T-helper 17 cell (primary cell): ENCODE results near the gene BSPRY. TPM values are rescaled to one million over a fixed set of nuclear protein-coding genes. Genes with fewer than 3 reads are reported as not detected.
"Not testable (repeated sequence)": the region's sequence is repeated elsewhere in the genome, so short reads cannot be mapped to it uniquely, and the experiment has no call there.

Source experiments
- ATAC-seq: fragments of 150-1000 bp; cut with Tn5 transposase; 2 replicates; pipeline ENCODE4 v1.10.0; 2021; ENCODE audit warnings: mild to moderate bottlenecking, moderate library complexity
- DNase-seq, 3 donors: peaks; one replicate each; pipeline versions ENCODE4 v3.0.0 to v3.0.0-alpha.2; 2020 to 2021
- H3K9me3 ChIP-seq: one replicate; pipeline ENCODE4 v1.7.0; 2013; ENCODE audit warnings: low read length, mild to moderate bottlenecking; ENCODE audit not compliant: control insufficient read depth, poor library complexity, severe bottlenecking
- H3K27ac Mint-ChIP-seq: one replicate; pipeline ENCODE4 v1.8.0; 2022; ENCODE audit warnings: mild to moderate bottlenecking, moderate library complexity, mixed read lengths
- H3K27me3 Mint-ChIP-seq: one replicate; pipeline ENCODE4 v1.8.0; 2022; ENCODE audit warnings: mixed read lengths
- H3K36me3 Mint-ChIP-seq: one replicate; pipeline ENCODE4 v1.8.0; 2022; ENCODE audit warnings: low read depth, mixed read lengths
- H3K4me1 Mint-ChIP-seq: one replicate; pipeline ENCODE4 v1.8.0; 2022; ENCODE audit warnings: mild to moderate bottlenecking, mixed read lengths
- H3K4me3 Mint-ChIP-seq: one replicate; pipeline ENCODE4 v1.8.0; 2022; ENCODE audit warnings: mild to moderate bottlenecking, moderate library complexity, mixed read lengths
- total RNA-seq, 4 donors: library from RNA in 2 of 4; stranded (reverse) in 2 of 4; gene quantifications; one replicate each; pipeline ENCODE4 v1.2.3 and lab custom pipeline; 2022 to 2026

BSPRY gene
- total RNA-seq, 2 donors from 2014 or later: 0.32 TPM; not detected in 1

- H3K4me1 Mint-ChIP-seq: peaks cover 4% of the 10 kb centered on the region
- no peak overlapping the region for H3K4me3 Mint-ChIP-seq
- H3K27ac Mint-ChIP-seq: no peak overlapping the region
- DNase-seq: no peak
- H3K9me3 ChIP-seq: no peaks in the 10 kb centered on the region
- ATAC-seq: no peak
- H3K36me3 Mint-ChIP-seq: peaks cover 2% of the 10 kb centered on the region
- no peaks in the 10 kb centered on the region for H3K27me3 Mint-ChIP-seq
Measured at GRCh38 chr9:113368348-113368981, 19.1 kb downstream of the BSPRY start.

- peaks cover 4% of the 10 kb centered on the region for H3K4me1 Mint-ChIP-seq
- H3K9me3 ChIP-seq: no peaks in the 10 kb centered on the region
- no peak overlapping the region for H3K27ac Mint-ChIP-seq
- no peak for ATAC-seq
- DNase-seq: no peak
- H3K36me3 Mint-ChIP-seq: peaks cover 2% of the 10 kb centered on the region
- no peak overlapping the region for H3K4me3 Mint-ChIP-seq
- H3K27me3 Mint-ChIP-seq: no peaks in the 10 kb centered on the region
Measured at GRCh38 chr9:113368982-113369854, 19.9 kb downstream of the BSPRY start.

DNA sequence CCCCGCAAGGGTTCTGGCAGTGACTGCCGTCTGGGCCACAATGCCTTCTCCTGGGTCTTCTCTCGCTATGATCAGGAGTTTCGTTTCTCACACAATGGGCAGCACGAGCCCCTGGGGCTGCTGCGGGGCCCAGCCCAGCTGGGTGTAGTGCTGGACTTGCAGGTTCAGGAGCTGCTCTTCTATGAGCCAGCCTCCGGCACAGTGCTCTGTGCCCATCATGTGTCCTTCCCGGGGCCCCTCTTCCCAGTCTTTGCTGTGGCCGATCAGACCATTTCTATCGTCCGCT, 20.5 kb downstream of the BSPRY start:
- H3K9me3 ChIP-seq: no peaks in the 10 kb centered on the region
- H3K27me3 Mint-ChIP-seq: no peaks in the 10 kb centered on the region
- no peak for DNase-seq
- no peak overlapping the region for H3K27ac Mint-ChIP-seq
- H3K36me3 Mint-ChIP-seq: peaks cover 2% of the 10 kb centered on the region
- peaks cover 6% of the 10 kb centered on the region for H3K4me1 Mint-ChIP-seq
- no peak overlapping the region for H3K4me3 Mint-ChIP-seq
- ATAC-seq: no peak

DNA sequence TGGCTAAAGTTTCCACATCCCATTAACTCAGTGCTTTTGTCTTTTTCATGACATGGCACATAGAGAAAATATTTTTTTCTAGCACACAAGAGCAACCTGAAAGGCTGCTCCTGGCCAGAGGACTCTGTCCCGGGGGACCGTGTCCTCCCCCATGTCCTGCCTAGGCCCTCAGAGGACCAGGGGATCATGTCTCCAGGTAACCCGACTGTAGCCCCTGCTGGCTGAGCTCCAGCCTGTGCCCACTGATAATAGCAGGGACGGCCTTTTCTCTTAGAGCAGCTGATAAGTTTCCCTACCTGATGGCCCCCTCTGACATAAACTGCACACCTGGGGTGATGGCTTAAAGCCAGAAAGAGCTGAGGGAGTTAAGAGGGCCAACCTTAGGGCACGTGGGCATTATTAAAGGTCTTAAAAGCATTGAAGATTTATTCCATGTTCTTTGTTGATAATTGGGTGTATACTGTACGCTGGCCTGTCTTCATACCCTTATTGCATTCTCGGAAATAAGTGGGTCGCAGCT, 21.5 kb downstream of the BSPRY start:
- DNase-seq (no peak), ATAC-seq (no peak)
- no peaks in the 10 kb centered on the region for H3K9me3 ChIP-seq
- H3K27me3 Mint-ChIP-seq: no peaks in the 10 kb centered on the region
- H3K4me3 Mint-ChIP-seq: no peak overlapping the region
- peaks cover 2% of the 10 kb centered on the region for H3K36me3 Mint-ChIP-seq
- H3K4me1 Mint-ChIP-seq: peaks cover 15% of the 10 kb centered on the region
- H3K27ac Mint-ChIP-seq: no peak overlapping the region

GRCh38 chr9:113372059-113372458, 22.7 kb downstream of the BSPRY start:
- no peaks in the 10 kb centered on the region for H3K27me3 Mint-ChIP-seq
- H3K4me3 Mint-ChIP-seq: no peak overlapping the region
- DNase-seq: no peak
- H3K4me1 Mint-ChIP-seq: peaks cover 15% of the 10 kb centered on the region
- H3K9me3 ChIP-seq: no peaks in the 10 kb centered on the region
- no peak overlapping the region for H3K27ac Mint-ChIP-seq
- no peak for ATAC-seq
- peaks cover 2% of the 10 kb centered on the region for H3K36me3 Mint-ChIP-seq

DNA sequence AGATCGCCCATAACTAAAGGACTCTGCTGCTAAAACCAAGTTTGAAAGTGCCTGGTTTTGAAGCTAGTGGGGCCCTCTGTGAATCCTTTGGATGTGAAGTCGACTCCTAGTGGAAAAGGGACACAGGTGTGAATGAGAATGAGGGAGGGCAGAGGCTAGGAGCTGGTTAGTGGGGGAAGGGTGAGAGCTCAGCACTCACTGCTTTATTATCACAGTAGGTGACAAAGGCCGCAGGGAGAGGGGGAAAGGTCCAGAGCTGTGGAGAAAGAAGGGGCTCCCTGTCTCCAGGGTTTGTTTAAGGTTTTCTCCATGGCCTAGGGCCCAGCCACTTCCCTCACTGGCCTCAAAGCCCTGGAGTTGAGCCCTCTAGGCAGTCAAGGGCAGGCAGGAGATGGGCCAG, 23.9 kb downstream of the BSPRY start:
- DNase-seq (no peak), ATAC-seq (no peak)
- Mint-ChIP-seq H3K4me1 (peaks cover 15% of the 10 kb centered on the region), H3K4me3 (no peak overlapping the region), H3K27me3 (no peaks in the 10 kb centered on the region), H3K27ac (no peak overlapping the region), H3K36me3 (peaks cover 2% of the 10 kb centered on the region)
- no peaks in the 10 kb centered on the region for H3K9me3 ChIP-seq

DNA sequence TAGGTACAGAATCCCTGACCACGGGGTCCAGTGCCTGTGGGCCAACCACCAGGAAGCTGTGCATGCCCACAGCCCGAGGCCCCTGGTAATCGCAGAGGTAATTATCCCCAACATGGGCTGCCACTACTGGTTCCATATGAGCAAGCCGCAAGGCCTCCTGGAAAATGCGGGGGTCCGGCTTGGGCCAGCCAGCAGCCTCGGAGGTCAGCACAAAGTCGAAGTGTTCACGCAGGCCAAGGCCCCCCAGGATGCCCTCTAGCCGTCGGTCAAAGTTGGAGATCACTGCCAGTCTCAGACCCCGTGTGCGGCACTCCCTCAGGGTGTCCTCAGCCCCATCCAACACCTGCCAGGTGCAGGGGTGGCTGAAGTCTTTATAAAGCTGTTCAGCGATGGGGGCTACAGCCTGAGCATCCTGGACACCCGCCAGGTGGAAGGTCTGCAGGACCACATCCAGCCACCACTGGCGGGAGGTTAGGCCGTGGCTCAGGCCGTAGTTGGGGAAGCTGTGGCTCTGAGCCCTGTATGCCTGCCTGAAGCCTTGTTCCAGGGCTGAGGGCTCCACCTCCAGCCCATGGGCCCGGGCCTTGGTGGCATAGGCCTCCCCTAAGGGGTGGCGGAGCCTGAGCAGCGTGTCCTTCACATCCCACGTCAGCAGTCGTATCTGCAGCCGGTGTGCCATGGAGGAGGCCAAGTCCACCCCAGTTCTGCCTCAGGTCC, 24.5 kb downstream of the BSPRY start:
- Mint-ChIP-seq H3K27me3 (no peaks in the 10 kb centered on the region), H3K27ac (no peak overlapping the region), H3K4me3 (no peak overlapping the region), H3K36me3 (peaks cover 2% of the 10 kb centered on the region), H3K4me1 (peaks cover 13% of the 10 kb centered on the region)
- DNase-seq: no peak
- ATAC-seq: no peak
- H3K9me3 ChIP-seq: no peaks in the 10 kb centered on the region

- H3K9me3 ChIP-seq: no peaks in the 10 kb centered on the region
- Mint-ChIP-seq H3K27me3 (no peaks in the 10 kb centered on the region), H3K4me1 (peaks cover 13% of the 10 kb centered on the region), H3K4me3 (peak overlapping the region; percentile 89), H3K36me3 (peaks cover 2% of the 10 kb centered on the region), H3K27ac (peak overlapping the region; percentile 87)
- ATAC-seq (no peak), DNase-seq (no peak)
Measured at GRCh38 chr9:113375057-113376023, 26.0 kb downstream of the BSPRY start.

GRCh38 chr9:113376634-113377567, 27.6 kb downstream of the BSPRY start, which contains the start of gene HDHD3:
Gene HDHD3 (minus strand): TSS chr9:113376986. CDS start chr9:113374354, 2,632 bp downstream.
- Mint-ChIP-seq H3K4me3 (peak within 1 kb of the TSS; percentile 89), H3K4me1 (peaks cover 20% of the 10 kb centered on the region), H3K27me3 (no peaks in the 10 kb centered on the region), H3K36me3 (peaks cover 2% of the 10 kb centered on the region), H3K27ac (peak within 1 kb of the TSS; percentile 87)
- ATAC-seq: peak; percentile 95
- DNase-seq: peak; percentile 63 to 78 (median 75)
- no peaks in the 10 kb centered on the region for H3K9me3 ChIP-seq

- not testable (repeated sequence) for H3K36me3 Mint-ChIP-seq, H3K4me3 Mint-ChIP-seq, ATAC-seq, H3K27ac Mint-ChIP-seq, H3K27me3 Mint-ChIP-seq, DNase-seq, H3K9me3 ChIP-seq
- peaks cover 18% of the 10 kb centered on the region for H3K4me1 Mint-ChIP-seq
Measured at GRCh38 chr9:113379094-113379828, 29.9 kb downstream of the BSPRY start.

- not testable (repeated sequence) for H3K27me3 Mint-ChIP-seq, H3K27ac Mint-ChIP-seq, DNase-seq, H3K36me3 Mint-ChIP-seq, H3K9me3 ChIP-seq, H3K4me3 Mint-ChIP-seq, ATAC-seq
- peaks cover 15% of the 10 kb centered on the region for H3K4me1 Mint-ChIP-seq
Measured at GRCh38 chr9:113379829-113380210, 30.5 kb downstream of the BSPRY start.
